ENCODE results near the gene TPP1. TPM values are rescaled to one million over a fixed set of nuclear protein-coding genes. Genes with fewer than 3 reads are reported as not detected.

The TPP1 gene
- total RNA-seq, 1 donor from 2014 or later: 77.7 TPM

DNA sequence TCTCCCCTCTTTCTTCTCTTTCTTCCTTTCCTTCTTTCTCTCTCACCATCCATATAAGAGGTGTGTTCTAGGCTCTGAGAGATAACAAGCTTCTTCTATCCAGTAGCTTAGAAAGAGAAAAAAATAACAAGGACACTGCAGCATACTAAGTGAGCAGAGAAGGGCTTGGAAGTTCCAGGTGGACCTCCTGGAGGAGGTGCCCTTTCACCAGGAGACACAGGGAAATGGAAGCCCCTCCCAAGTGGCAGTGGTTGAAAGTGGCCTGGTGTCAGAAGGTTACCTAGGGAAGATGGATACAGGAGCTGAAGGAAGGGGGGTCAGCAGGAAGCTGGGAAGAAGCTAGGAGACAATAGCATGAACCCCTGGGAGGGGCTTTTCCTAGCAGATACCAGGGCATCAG, 30.9 kb upstream of the TPP1 start:
- no peak for DNase-seq
- ATAC-seq: no peak
- intact Hi-C loops (cut with micrococcal nuclease): no loop called here

DNA sequence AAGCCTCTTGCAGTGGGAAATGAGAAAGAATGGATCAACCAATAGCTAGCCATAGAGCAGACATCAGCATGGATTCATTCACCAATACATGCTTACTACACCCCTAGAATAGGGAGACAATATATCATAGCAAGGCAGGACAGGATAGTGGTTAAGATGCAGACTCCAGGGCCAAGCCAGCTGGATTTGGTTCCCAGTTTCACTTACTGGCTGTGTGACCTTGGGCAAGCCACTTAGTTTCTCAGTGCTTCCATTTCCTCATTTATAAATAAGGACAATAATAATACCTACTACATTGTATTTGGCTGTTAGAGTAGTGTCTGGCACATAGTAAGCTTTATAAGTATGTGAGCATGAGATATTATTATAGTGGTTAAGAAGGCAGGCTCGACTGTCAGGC, 29.3 kb upstream of the TPP1 start:
- ATAC-seq (no peak), DNase-seq (no peak)
- intact Hi-C loops (cut with micrococcal nuclease): no loop called here

DNA sequence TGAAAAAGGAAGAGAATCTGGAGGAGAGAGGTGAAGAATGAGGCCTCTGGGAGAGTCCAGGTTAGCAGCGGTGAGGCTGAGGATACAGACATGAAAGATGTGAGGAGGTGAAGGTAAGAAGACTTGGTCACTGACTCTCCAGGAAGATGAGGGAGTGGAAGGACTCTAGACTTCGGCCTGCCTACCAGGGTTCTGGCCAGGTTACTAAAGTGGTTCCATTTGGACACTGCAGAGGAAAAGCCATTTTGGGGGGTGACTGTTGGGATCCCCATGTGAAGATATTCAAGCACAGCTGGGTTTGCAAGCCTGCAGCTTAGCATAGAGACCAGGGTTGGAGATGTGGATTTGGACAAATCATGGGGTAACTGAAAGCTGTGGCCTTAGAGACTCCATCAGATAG, 28.6 kb upstream of the TPP1 start:
- intact Hi-C loops (cut with micrococcal nuclease): no loop called here
- DNase-seq: no peak
- no peak for ATAC-seq

DNA sequence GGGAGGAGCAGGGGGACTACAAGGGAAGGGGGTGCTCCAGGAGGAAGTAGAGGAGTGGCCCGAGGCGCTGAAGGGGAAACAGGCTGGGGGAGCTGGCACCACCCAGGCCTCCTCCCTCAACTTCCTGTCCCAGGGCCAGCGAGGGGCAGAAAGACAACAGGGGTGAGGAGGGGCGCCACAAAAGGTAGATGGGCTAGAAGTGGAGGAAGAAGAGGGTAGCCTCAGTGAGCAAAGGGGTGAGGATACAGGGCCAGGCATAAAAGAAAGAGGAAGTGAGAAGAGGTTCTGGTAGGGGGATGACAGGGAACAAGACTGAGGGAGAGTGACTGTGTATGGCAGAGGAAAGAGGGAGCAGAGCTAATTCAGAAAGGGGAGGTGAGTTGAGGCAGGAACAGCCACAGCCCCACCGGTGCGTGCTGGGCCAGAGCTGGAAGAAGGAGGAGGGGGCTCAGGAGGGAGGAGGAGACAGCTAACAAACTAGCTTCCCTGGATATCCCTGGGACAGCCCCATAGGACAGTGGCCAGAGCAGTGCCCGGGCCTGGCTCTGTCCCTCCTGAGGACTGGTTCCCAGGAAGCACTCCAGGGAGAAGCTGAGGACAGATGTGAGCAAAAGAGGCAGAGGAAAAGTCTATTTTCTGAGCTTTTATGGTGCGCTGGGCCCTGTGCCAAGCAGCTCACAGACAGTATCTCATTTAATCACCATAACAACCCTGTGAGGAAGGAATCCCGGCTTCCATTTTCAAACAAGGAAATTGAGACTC, 27.9 kb upstream of the TPP1 start:
- ATAC-seq: peak; percentile 50
- DNase-seq: peak; percentile 81
- intact Hi-C loops (cut with micrococcal nuclease): no loop called here

DNA sequence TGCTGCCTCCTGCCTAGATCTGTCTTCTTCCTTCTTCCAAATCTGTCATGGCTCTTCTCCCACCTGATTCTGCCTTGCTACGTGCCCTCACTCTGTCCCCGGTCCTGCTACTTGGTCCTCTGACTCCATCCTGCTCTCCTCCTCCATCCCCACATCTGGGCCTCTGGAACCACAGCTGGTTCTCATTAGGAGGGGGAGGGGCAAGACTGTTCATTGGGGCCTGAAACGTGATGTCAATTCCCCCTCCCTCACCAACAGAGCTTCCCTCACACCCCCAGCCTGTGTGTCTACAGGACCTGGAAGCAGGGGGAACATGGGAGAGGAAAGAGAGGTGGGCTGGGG, 27.3 kb upstream of the TPP1 start:
- DNase-seq: peak; percentile 50
- ATAC-seq: peak; percentile 80
- intact Hi-C loops (cut with micrococcal nuclease): no loop called here

DNA sequence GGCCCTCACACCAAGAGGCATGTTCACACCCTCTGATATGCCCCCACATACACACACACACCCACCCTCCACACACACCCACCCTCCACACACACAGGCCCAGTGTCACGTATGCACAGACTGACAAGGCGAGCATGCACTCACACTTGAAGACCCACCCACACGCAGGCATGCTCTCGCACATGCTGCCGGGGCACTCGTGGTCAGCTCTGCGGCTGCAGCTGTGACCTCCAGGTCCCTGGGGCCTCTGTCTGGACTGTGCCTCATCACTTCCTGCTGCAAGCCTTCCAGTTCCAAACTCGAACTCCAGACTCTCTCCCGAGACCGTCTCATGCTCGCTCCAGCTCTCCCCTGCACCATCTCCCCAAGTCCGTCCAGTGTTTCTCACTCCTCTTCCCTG, 26.8 kb upstream of the TPP1 start:
- DNase-seq (peak; percentile 89), ATAC-seq (peak; percentile 85)
- intact Hi-C loops (cut with micrococcal nuclease): no loop called here

DNA sequence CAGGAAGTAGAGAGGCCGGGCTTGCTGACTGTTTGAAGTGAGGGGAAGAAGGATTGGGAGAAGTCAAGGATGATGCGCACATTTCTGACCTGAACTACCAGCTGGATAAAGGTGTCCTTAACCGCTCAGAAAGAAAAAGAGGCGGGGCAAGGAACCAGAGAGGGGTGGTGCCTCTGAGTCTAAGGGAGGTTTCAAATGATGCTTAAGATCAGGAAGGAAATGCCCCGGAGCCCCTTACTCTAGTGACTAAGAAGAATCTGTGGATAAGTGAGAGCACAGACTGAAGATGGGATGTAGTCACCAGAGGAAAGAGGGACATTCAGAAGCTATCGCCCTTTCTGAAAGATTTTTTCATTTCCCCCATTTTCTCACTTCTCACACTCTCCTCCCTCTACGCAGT, 23.7 kb upstream of the TPP1 start:
- ATAC-seq (no peak), DNase-seq (no peak)
- intact Hi-C loops (cut with micrococcal nuclease): no loop called here

DNA sequence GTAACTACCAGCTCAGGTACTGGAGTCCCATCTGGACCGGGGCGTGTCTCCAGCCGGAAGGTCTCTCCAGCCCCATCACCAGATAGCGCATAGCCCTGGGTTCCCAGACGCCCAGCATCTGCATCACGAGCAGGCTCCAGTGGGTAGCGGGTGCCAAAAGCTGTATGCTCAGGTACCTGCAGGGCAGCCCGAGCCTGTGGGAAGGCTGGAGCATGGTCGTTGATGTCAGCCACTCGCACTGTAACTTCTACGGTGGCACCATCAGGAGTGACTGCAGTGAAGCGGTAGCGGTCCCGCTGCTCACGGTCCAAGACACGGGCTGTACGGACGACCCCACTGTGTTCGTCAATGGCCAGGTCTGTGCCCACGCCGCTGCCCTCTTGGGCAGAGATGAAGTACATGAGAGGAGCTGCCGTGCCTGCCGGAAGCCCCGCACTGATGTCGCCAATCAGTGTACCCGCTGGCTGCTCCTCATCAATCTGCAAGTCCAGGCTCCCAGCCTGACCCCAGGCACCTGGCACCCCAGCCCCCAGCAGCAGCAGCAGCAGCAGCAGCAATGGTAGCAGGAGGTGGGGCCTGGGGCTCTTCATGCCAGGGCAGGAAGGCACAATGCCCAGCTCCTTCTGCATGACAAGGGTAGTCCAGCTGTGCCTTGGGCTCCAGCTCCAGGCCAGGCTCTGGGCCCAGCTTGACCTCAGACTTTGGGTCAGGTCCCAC, 21.9 kb upstream of the TPP1 start:
- intact Hi-C loops (cut with micrococcal nuclease): no loop called here
- peak; percentile 37 for DNase-seq
- ATAC-seq: no peak

DNA sequence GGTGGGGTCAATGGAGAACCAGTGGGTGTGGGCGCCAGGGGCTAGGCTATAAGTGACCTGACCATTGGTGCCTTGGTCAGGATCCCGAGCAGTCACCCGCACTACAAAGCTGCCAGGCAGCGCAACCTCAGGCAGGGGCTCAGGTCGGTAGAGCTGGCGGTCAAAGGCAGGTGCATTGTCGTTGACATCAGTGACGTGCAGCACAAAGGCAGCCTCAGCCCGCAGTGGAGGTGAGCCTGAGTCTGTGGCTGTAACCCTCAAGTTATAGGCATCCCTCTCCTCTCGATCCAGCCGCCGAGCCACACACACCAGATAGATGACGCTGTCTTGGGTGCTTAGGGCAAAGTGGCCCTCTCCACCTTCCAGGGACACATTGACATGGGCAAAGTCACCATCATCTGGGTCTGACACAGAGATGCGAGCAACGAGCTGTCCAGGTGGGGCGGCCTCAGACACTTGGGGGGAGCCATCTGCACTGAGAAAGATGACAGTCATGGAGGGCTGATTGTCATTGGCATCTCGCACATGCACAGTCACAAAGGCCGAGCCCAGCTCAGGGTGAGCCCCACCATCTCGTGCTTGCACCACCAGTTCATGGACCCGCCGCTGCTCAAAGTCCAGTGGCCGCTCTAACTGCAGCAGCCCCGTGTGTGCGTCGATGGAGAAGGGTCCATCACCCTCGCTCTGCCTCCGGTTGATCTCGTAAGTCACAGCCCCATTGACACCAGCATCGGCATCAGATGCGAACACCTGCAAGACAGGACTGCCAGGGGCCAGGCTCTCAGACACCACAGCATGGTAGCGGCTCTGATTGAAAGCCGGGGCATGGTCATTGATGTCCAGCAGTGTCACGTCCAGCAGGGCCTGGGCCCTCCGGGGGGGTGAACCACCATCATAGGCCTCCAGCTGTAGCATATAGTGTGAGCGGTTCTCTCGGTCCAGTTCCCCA, 21.1 kb upstream of the TPP1 start:
- intact Hi-C loops (cut with micrococcal nuclease): no loop called here
- no peak for ATAC-seq
- peak; percentile 31 for DNase-seq

DNA sequence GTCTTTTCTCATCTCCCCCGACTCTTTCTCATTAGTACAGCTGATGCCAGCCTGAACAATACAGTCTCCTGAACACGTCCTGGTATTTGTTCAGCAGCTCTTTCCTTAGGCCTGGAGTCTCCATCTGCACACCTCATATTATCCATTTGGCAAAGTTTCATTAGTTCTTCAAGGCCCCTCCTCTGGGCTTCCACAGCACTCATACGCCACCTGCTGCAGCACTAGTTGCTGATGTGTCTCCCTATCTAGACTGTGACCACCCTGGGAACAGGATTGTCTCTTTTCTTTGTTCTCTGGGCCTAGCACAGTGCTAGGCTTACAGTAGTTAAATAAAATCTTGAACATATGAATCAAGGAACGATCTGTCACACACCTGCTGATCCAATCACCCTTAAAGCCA, 19.2 kb upstream of the TPP1 start:
- intact Hi-C loops (cut with micrococcal nuclease): no loop called here
- DNase-seq (no peak), ATAC-seq (no peak)

DNA sequence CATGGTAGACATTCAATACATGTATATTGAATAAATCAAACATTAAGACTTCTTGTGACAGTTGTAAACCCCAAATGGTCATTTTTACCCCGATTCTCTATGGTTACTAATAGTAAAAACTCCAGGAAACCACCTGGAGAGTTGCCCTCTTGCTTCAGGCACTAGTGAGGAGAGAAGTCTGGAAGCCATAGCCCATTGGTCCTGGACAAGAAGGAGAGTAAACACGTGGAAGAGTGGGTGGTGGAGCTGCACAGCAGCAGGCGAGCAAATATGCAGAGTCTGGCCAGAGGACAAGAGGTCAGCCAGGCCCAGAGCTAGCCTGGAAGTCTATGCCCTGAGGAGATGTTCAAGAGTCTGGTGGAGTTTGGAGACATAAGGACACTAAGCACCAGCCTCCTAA, 18.6 kb upstream of the TPP1 start:
- ATAC-seq: peak; percentile 74
- intact Hi-C loops (cut with micrococcal nuclease): no loop called here
- peak; percentile 58 for DNase-seq

DNA sequence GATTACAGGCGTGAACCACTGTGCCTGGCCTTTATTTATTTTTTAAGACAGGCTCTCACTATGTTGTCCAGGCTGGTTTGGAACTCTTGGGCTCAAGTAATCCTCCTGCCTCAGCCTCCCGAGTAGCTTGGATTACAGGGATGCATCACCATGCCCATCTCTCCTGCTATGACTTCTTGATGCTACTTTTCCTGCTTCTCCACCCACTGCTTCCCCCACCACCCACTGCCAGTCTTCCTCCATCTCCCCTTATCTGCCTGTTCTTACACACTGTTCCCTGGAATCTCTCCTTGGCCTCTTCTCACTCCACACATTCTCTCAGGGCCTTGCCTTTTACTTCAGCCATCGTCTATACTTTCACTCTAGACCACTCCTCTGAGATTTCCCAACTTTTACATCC, 17.3 kb upstream of the TPP1 start:
- ATAC-seq (no peak), DNase-seq (no peak)
- intact Hi-C loops (cut with micrococcal nuclease): no loop called here

DNA sequence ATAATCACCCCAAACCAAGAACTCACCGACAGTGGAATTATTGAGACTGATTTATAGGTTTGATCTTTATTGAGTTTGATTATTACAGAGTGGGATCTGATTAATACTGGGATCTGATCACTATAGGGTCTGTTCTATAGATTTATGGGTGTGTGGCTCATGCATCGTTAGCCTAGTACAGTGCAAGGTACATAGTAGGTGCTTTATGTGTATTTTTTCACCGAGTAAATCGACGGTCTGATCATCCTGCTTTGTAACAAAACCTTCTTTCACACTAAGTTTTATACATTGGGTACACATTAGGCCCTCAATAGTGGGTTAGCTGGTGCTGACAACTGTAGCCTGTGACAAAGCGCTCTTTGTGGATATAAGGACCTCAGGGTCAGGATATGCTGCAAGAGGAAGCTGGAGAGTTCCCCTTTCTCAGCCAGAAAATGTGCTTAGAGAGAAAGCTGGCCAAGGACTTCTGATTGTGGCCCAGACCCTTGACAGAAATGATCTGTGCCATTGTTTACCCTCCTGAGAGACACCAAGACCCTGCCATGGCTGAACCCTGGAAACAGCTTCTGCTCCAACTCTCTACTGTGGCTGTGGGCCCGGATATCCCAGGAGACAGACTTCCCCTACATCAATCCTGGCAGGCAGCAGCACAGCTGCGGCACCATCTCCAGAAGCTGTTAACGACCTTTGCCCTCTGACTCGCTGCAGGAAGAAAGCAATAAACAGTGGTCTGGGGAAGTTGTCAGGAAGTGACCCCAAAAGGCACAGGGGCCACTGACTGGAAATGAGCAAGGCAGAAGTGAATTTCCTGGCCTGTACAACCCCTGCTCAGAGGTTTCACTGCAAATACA, 16.1 kb upstream of the TPP1 start:
- DNase-seq (peak; percentile 76), ATAC-seq (peak; percentile 70)
- intact Hi-C loops (cut with micrococcal nuclease): no loop called here

DNA sequence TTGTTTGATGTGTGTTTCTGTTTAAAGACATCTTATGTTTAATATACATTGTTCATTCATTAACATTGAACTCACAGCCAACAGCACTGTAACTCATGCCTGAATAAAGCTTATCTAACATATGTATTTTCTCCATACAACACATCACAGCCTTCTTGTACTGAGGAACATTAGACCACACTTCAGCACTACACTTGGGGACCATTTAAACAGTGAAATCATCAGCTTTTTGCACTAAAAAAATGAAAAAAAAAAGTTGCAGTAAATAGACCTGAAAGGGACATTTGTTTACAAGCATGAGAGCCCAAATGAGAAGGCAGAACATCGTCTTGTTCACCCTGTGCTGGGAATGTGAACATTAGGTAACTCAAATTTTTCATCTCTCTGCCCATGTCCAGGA, 15.3 kb upstream of the TPP1 start:
- intact Hi-C loops (cut with micrococcal nuclease): no loop called here
- no peak for ATAC-seq
- DNase-seq: no peak

DNA sequence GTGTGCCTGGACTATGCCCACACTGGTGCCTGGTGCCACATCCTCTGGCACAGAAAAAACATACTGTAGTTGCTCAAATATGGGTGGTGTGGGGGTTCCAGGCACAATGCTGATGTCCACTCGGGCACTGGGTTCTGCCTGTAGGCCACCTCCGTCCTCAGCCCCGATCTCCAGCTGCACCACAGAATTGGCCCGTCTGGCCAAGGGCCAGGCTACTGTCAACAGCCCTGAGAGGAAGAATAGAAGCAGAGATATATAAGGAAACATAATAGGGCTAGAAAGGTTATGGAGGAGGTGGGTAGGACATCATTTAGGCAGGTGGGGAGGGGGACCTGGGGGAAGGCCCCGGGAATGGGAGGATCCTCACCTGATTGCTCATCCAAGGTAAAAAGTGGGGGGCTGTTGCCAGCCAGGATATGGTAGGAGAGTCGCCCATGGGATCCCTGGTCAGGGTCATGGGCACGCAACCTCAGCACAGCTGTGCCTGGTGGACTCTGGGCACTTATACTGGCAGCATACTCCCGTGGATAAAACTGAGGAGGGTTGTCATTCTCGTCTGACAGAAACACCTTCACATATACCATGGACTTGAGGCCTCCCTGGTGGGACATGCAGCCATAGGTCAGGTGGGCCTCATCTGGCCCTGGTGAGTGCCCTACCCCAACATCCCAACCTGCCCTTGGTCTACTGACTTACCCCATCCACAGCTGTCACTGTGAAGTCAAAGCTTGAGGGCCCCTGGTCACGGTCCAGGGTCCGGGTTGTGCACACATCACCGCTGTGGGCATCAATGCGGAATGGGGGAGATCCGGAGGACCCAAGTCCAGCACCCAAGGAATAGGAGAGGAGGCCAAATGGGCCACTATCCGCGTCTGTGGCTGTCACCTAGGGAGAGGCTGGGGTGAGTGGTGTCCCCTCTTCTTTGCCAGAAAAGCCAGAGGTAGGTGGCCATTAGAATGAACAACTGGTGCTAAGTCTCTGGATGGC, 14.5 kb upstream of the TPP1 start:
- intact Hi-C loops (cut with micrococcal nuclease): no loop called here
- peak; percentile 59 for ATAC-seq
- peak; percentile 86 for DNase-seq

DNA sequence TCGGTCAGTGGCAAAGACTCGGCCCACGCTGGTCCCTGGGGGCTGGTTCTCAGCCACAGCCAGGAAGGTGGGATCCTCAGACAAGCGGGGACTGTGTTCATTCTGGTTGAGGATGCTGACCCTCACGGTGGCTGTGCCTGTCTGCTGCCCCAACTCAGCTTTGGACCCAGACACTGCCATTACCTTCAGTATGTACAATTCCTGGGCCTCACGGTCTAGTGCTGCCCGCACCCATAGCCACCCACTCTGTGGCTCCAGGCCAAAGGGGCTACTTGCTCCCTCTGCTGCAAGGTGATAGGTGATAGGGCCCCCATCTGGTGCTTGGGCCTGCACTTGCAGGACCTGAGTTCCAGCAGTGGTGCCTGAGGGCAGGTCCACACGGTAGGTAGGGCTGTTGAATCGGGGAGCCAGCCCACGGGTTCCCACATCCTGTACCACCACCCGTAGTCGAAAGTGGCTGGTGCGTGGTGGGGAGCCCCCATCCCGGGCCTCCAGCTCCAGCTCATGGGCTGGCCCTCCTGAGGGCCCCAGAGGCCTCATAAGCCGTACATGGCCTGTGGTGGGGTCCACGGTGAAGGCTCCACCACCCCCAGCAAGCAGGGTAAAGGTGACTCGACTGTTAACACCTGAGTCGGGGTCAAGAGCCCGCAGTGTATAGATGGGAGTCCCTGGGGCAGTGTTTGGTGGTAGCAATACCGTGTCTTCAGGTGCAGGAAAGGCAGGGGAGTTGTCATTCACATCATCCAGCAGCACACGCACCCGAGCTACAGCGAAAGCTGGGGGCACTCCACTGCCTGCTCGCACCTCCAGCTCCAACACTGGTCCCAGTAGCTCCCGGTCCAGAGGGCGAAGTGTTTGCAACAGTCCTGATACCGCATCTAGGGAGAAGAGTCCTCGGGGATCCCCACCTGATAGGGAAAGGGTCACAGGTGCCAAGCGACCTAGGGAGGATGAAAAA, 13.2 kb upstream of the TPP1 start:
- no peak for DNase-seq
- intact Hi-C loops (cut with micrococcal nuclease): no loop called here
- no peak for ATAC-seq

DNA sequence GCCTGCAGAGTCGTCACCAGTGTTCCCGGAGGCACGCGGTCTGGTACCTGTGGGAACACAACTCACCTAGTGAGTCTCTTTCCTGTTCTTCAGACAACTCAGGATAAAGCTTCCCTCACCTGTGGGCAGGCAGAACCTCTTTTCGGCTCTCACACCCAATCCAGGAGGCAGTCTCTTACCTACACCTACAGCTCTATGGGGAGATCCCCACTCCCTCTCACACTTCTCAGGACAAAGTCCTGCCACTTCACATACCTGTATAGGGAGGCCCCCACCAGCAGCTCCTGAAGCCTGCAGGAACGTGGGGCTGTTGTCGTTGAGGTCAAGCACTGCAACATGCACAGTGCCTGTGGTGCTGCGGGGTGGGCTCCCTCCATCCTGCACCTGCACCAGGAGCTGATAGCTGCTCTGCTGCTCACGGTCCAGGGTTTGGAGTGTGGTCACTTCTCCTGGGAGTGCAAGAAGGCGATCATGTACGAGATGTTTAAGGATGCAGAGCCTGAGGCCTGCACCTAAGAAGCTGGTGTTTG, 12.2 kb upstream of the TPP1 start:
- ATAC-seq (no peak), DNase-seq (no peak)

More for the DNA sequence above, 12.2 kb upstream of the TPP1 start:
- intact Hi-C loops (cut with micrococcal nuclease): no loop called here
